Trophoblast cell (in vitro differentiated cells and primary cell): ENCODE data around the gene SMAP2.

ENCODE experiments used
- DNase-seq, 2 donors: peaks; one replicate each; pipeline ENCODE4 v3.0.0-alpha.2; 2016
- H2AFZ ChIP-seq: 2 replicates; pipeline ENCODE4 v1.6.1; 2013; ENCODE audit warnings: low read length, moderate library complexity, mild to moderate bottlenecking; ENCODE audit not compliant: insufficient read depth, poor library complexity
- H2AK5ac ChIP-seq: 2 replicates; pipeline ENCODE4 v1.6.1; 2013; ENCODE audit warnings: mild to moderate bottlenecking, low read length
- H2BK120ac ChIP-seq: 2 replicates; pipeline ENCODE4 v1.6.1; 2013; ENCODE audit warnings: low read length, mild to moderate bottlenecking, moderate library complexity; ENCODE audit not compliant: insufficient read depth, poor library complexity
- H2BK12ac ChIP-seq: 2 replicates; pipeline ENCODE4 v1.6.1; 2013; ENCODE audit warnings: mild to moderate bottlenecking, low read length, moderate library complexity
- H2BK5ac ChIP-seq: 2 replicates; pipeline ENCODE4 v1.6.1; 2013; ENCODE audit warnings: low read length, low read depth, moderate library complexity, mild to moderate bottlenecking; ENCODE audit not compliant: poor library complexity
- H3K14ac ChIP-seq: 2 replicates; pipeline ENCODE4 v1.6.1; 2013; ENCODE audit warnings: mild to moderate bottlenecking, low read length
- H3K18ac ChIP-seq: 2 replicates; pipeline ENCODE4 v1.6.1; 2013; ENCODE audit warnings: mild to moderate bottlenecking, low read length
- H3K23ac ChIP-seq: 2 replicates; pipeline ENCODE4 v1.6.1; 2013; ENCODE audit warnings: low read length
- H3K27ac ChIP-seq: 2 replicates; pipeline ENCODE4 v1.5.1; 2013; ENCODE audit warnings: low read depth, mild to moderate bottlenecking, inconsistent platforms, low read length, moderate library complexity
- H3K27me3 ChIP-seq: 2 replicates; pipeline ENCODE4 v1.6.1; 2013; ENCODE audit warnings: inconsistent platforms, mild to moderate bottlenecking, low read length, moderate library complexity; ENCODE audit not compliant: insufficient read depth
- H3K36me3 ChIP-seq, 2 experiments: 1 replicate in 1 of 2; 2 replicates in 1 of 2; pipeline ENCODE4 v1.6.1; 2013; ENCODE audit warnings: low read length in 2 of 2, mild to moderate bottlenecking in 2 of 2, moderate library complexity in 1 of 2; ENCODE audit not compliant: insufficient read depth in 2 of 2, control insufficient read depth in 1 of 2
- H3K4ac ChIP-seq: 2 replicates; pipeline ENCODE4 v1.6.1; 2013; ENCODE audit warnings: low read depth, mild to moderate bottlenecking, low read length, moderate library complexity
- H3K4me1 ChIP-seq, 2 experiments: 1 replicate in 1 of 2; 2 replicates in 1 of 2; pipeline ENCODE4 v1.6.1; 2013; ENCODE audit warnings: low read length in 2 of 2, mild to moderate bottlenecking in 2 of 2, moderate library complexity in 1 of 2; ENCODE audit not compliant: insufficient read depth in 2 of 2, control insufficient read depth in 1 of 2
- H3K4me2 ChIP-seq: 2 replicates; pipeline ENCODE4 v1.6.1; 2013; ENCODE audit warnings: inconsistent platforms, mild to moderate bottlenecking, low read length, moderate library complexity
- H3K4me3 ChIP-seq: 2 replicates; pipeline ENCODE4 v1.5.1; 2013; ENCODE audit warnings: mild to moderate bottlenecking, low read depth, low read length, inconsistent platforms
- H3K79me1 ChIP-seq: one replicate; pipeline ENCODE4 v1.6.1; 2013; ENCODE audit warnings: low read length
- H3K79me2 ChIP-seq: 2 replicates; pipeline ENCODE4 v1.6.1; 2013; ENCODE audit warnings: low read length, mild to moderate bottlenecking; ENCODE audit not compliant: control insufficient read depth, insufficient read depth, poor library complexity
- H3K9ac ChIP-seq: 2 replicates; pipeline ENCODE4 v1.6.1; 2013; ENCODE audit warnings: mild to moderate bottlenecking, low read length
- H3K9me3 ChIP-seq: 2 replicates; pipeline ENCODE4 v1.6.1; 2013; ENCODE audit warnings: low read depth, mild to moderate bottlenecking, control low read depth, inconsistent platforms, low read length; ENCODE audit not compliant: insufficient read depth
- H4K12ac ChIP-seq: 2 replicates; pipeline ENCODE4 v1.6.1; 2013; ENCODE audit warnings: low read depth, mild to moderate bottlenecking, low read length, moderate library complexity
- H4K8ac ChIP-seq: 2 replicates; pipeline ENCODE4 v1.6.1; 2013; ENCODE audit warnings: low read depth, mild to moderate bottlenecking, low read length, moderate library complexity
- H4K91ac ChIP-seq: one replicate; pipeline ENCODE4 v1.6.1; 2013; ENCODE audit warnings: low read depth, mild to moderate bottlenecking, low read length, moderate library complexity
- WGBS: extraction: QIAGEN DNeasy Blood & Tissue Kit; methylation state at CpG from one replicate; pipeline ENCODE4 v1.1.7; 2013; ENCODE audit warnings: missing lambda C conversion rate; ENCODE audit not compliant: insufficient read length, insufficient coverage; ENCODE audit errors: extremely low coverage; 5-methylcytosine and 5-hydroxymethylcytosine counted together

The SMAP2 gene

DNA sequence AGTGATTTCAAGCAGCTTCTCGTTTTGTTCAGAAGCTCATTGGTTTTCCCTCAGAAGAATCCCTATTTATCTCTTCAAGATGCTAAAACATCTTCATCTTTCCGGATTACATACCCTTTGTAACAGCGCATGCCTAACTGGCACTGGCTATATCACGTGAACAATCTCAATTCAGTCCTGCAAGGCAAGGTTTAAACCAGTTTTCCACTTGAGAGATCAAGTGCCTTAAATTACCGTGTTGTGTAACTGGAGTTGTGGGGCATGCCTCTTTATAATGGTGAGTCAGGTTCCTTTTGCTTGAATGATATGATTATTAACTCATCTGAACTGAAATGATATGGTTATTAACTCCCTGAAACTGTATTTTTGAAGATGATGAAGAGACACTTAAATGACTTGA is 65.7 kb downstream of the SMAP2 start:
- Histone ChIP-seq H3K79me1 (no peaks in the 10 kb centered on the region), H3K27ac (no peak overlapping the region), H3K4me1 (no peaks in the 10 kb centered on the region), H4K8ac (no peak overlapping the region), H3K9me3 (no peaks in the 10 kb centered on the region), H3K4me3 (no peak overlapping the region), H4K91ac (no peak overlapping the region), H3K4ac (no peak overlapping the region), H3K23ac (no peak overlapping the region), H2BK5ac (no peak overlapping the region), H3K36me3 (no peaks in the 10 kb centered on the region), H2BK12ac (no peak overlapping the region), H2BK120ac (no peak overlapping the region), H3K4me2 (no peak overlapping the region), H4K12ac (no peak overlapping the region), H3K9ac (no peak overlapping the region), H3K79me2 (no peaks in the 10 kb centered on the region), H3K14ac (no peak overlapping the region), H2AK5ac (no peak overlapping the region), H3K27me3 (no peaks in the 10 kb centered on the region), H3K18ac (no peak overlapping the region), H2AFZ (no peak overlapping the region)
- no CpG with 5 or more reads among the region's 5 CpGs for WGBS
- no peak for DNase-seq

GRCh38 chr1:40449684-40450494 is 76.4 kb downstream of the SMAP2 start, which contains the start of gene ZFP69B:
Gene ZFP69B (plus strand): TSS chr1:40450476. CDS start chr1:40450962, 486 bp downstream.
- Histone ChIP-seq H3K4me1 (peaks cover 7 to 8% of the 10 kb centered on the region in 2 experiments), H3K14ac (peak within 1 kb of the TSS; percentile 80), H3K79me2 (peaks cover 2% of the 10 kb centered on the region), H4K8ac (peak within 1 kb of the TSS; percentile 97), H3K4me3 (peak within 1 kb of the TSS; percentile 77), H3K18ac (peak within 1 kb of the TSS; percentile 34), H2AK5ac (no peak within 1 kb of the TSS), H2BK120ac (peak within 1 kb of the TSS; percentile 81), H2BK12ac (no peak within 1 kb of the TSS), H3K4me2 (peak within 1 kb of the TSS; percentile 55), H2AFZ (peak within 1 kb of the TSS; percentile 100), H4K91ac (peak within 1 kb of the TSS; percentile 71), H3K4ac (peak within 1 kb of the TSS; percentile 67), H3K23ac (no peak within 1 kb of the TSS), H3K27me3 (no peaks in the 10 kb centered on the region), H3K79me1 (peaks cover 5% of the 10 kb centered on the region), H2BK5ac (peak within 1 kb of the TSS; percentile 64), H3K36me3 (peaks cover 1 to 2% of the 10 kb centered on the region in 2 experiments), H3K27ac (peak within 1 kb of the TSS; percentile 30), H3K9ac (peak within 1 kb of the TSS; percentile 16), H3K9me3 (peaks cover 3% of the 10 kb centered on the region), H4K12ac (peak within 1 kb of the TSS; percentile 97)
- no CpG with 5 or more reads among the region's 64 CpGs for WGBS
- DNase-seq: peak; percentile 84 to 95

DNA sequence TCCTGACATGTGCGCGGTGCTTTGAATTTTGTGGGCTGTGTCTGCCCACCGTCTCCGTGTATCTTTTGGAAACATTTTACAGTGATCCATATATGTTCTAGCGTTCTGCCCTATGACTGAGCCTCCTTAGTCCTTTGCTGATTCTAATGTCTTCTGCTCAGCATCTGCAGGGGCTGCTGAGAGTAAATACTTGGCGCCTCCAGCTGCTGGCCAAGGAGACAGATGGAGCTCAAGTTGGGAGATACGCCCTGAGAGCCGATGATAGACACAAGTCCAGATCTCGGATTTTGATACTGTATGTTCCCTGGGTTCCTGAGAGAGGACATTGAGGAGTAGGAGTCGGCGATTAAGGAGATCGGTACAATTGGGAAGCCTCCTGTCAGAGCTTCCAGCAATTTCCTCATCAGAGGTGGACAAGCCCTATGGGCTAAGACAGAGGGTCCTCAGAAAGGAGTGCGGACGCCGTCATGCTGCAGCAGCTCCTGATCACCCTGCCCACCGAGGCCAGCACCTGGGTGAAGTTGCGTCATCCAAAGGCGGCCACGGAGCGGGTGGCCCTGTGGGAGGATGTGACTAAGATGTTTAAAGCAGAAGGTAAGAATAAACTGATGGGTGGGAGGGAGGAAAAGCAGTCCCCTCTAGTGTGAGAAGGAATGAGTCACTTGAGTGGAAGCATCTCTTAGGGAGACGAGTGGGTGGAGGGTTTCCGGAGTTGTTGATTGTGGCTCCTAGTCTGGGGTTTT is 77.1 kb downstream of the SMAP2 start:
- H3K9ac ChIP-seq: peak overlapping the region; percentile 16
- no peak overlapping the region for H3K18ac ChIP-seq
- H4K91ac ChIP-seq: no peak overlapping the region
- no peak overlapping the region for H3K23ac ChIP-seq
- no peaks in the 10 kb centered on the region for H3K27me3 ChIP-seq
- WGBS: no CpG with 5 or more reads among the region's 22 CpGs
- H2BK5ac ChIP-seq: no peak overlapping the region
- H3K79me1 ChIP-seq: peaks cover 5% of the 10 kb centered on the region
- DNase-seq: peak in 1 of 2 donors; percentile 22
- H3K27ac ChIP-seq: no peak overlapping the region
- peak overlapping the region; percentile 83 for H4K8ac ChIP-seq
- peak overlapping the region; percentile 93 for H2AFZ ChIP-seq
- no peak overlapping the region for H2BK120ac ChIP-seq
- no peak overlapping the region for H2AK5ac ChIP-seq
- H4K12ac ChIP-seq: no peak overlapping the region
- peaks cover 7 to 8% of the 10 kb centered on the region in 2 experiments for H3K4me1 ChIP-seq
- no peak overlapping the region for H2BK12ac ChIP-seq
- peaks cover 1% of the 10 kb centered on the region for H3K9me3 ChIP-seq
- peaks cover 1 to 2% of the 10 kb centered on the region in 2 experiments for H3K36me3 ChIP-seq
- H3K4me2 ChIP-seq: peak overlapping the region; percentile 55
- H3K4me3 ChIP-seq: peak overlapping the region; percentile 77
- H3K4ac ChIP-seq: no peak overlapping the region
- peaks cover 2% of the 10 kb centered on the region for H3K79me2 ChIP-seq
- H3K14ac ChIP-seq: no peak overlapping the region

DNA sequence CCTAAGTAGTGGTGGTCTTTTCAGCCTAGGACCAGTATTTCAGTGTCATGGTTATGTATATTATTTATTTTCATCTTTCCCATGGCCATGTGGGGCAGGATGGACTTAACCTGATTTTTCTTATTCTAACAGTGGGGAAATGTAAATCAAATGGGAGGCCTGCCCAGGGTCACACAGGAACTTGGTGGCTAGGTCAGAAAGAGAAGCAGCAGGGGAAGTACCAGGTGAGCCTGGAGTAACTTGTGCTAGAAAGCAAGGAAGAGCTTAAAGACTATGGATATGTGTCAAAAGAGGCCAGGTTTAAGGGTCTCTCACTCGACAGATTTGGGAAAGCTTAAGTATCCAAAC is 77.7 kb downstream of the SMAP2 start:
- Histone ChIP-seq H4K91ac (no peak overlapping the region), H4K12ac (no peak overlapping the region), H3K79me2 (peaks cover 2% of the 10 kb centered on the region), H4K8ac (no peak overlapping the region), H3K4me3 (no peak overlapping the region), H2BK5ac (no peak overlapping the region), H3K4ac (no peak overlapping the region), H3K14ac (no peak overlapping the region), H3K23ac (no peak overlapping the region), H2AFZ (no peak overlapping the region), H3K9ac (no peak overlapping the region), H3K18ac (no peak overlapping the region), H3K27ac (no peak overlapping the region), H2BK120ac (no peak overlapping the region), H3K27me3 (no peaks in the 10 kb centered on the region), H3K9me3 (peaks cover 1% of the 10 kb centered on the region), H2BK12ac (no peak overlapping the region), H3K4me1 (peaks cover 7 to 8% of the 10 kb centered on the region in 2 experiments), H2AK5ac (no peak overlapping the region), H3K79me1 (peaks cover 5% of the 10 kb centered on the region), H3K36me3 (peaks cover 1 to 2% of the 10 kb centered on the region in 2 experiments), H3K4me2 (no peak overlapping the region)
- no CpG with 5 or more reads among the region's 1 CpG for WGBS
- no peak for DNase-seq
